Thoracic aorta (tissue), 2 donors: Measurements from ENCODE around the gene FOXO3. TPM values are rescaled to one million over a fixed set of nuclear protein-coding genes. Genes with fewer than 3 reads are reported as not detected.
A peak's percentile ranks its signal among the peaks of the same experiment; 100 is the strongest.
"Not testable (repeated sequence)": the region's sequence is repeated elsewhere in the genome, so short reads cannot be mapped to it uniquely, and the experiment has no call there.

Source experiments
- ATAC-seq: fragments of 150-250 bp; one replicate; pipeline ENCODE4 v1.8.0; 2017; ENCODE audit warnings: low read depth; ENCODE audit not compliant: insufficient number of reproducible peaks, low FRiP score
- DNase-seq: peaks from one replicate; pipeline ENCODE4 v3.0.0-alpha.2; 2020; ENCODE audit warnings: low spot score
- H3K27ac ChIP-seq, 2 donors: fragments of 200-600 bp; sonication (generic); 1 replicate in 1 of 2; 2 replicates in 1 of 2; pipeline ENCODE4 v1.5.1; 2016; ENCODE audit warnings: mild to moderate bottlenecking in 2 of 2, moderate library complexity in 2 of 2
- H3K27me3 ChIP-seq: fragments of 200-600 bp; sonication (generic); replicated peaks from 2 replicates; pipeline ENCODE4 v1.6.0; 2016; ENCODE audit warnings: mild to moderate bottlenecking; ENCODE audit not compliant: insufficient read depth
- H3K36me3 ChIP-seq: fragments of 200-600 bp; sonication (generic); one replicate; pipeline ENCODE4 v1.5.1; 2016
- H3K4me1 ChIP-seq, 2 donors: fragments of 200-600 bp; sonication (generic); 1 replicate in 1 of 2; 2 replicates in 1 of 2; pipeline versions ENCODE4 v1.5.1 to v1.6.0; 2016; ENCODE audit warnings: low read depth in 2 of 2, mild to moderate bottlenecking in 1 of 2; ENCODE audit not compliant: control insufficient read depth in 1 of 2
- H3K4me3 ChIP-seq: fragments of 200-600 bp; sonication (generic); 2 replicates; pipeline ENCODE4 v1.5.1; 2016; ENCODE audit warnings: mild to moderate bottlenecking
- H3K9me3 ChIP-seq: fragments of 200-600 bp; sonication (generic); 2 replicates; pipeline ENCODE4 v1.5.1; 2016
- CTCF ChIP-seq: fragments of 200-600 bp; sonication (generic); IDR thresholded peaks from one replicate; pipeline ENCODE4 v1.5.1; 2019; ENCODE audit warnings: antibody characterized with exemption
- total RNA-seq, 2 donors: library from RNA; depleted of rRNA; stranded (reverse); fragments of >200 nt; gene quantifications; one replicate each; pipeline versions ENCODE4 v1.1.0 to v1.2.3, GENCODE V29; 2016

The FOXO3 gene
- total RNA-seq, 2 donors from 2014 or later = 106 to 149 TPM

- no peak for ATAC-seq
- Histone ChIP-seq H3K36me3 (no peaks in the 10 kb centered on the region), H3K9me3 (no peaks in the 10 kb centered on the region), H3K4me3 (peak overlapping the region; percentile 27), H3K27me3 (no peaks in the 10 kb centered on the region), H3K4me1 (peaks cover 59 to 82% of the 10 kb centered on the region in 2 donors), H3K27ac (peak overlapping the region; percentile 90)
- DNase-seq = no peak
- TF ChIP-seq CTCF = no peak
Measured at GRCh38 chr6:108655806-108656651, 95.3 kb downstream of the FOXO3 start.

GRCh38 chr6:108656836-108657235 lies 96.1 kb downstream of the FOXO3 start:
- no peak for ATAC-seq
- Histone ChIP-seq H3K27ac (peak overlapping the region; percentile 90), H3K4me1 (peaks cover 60 to 81% of the 10 kb centered on the region in 2 donors)

GRCh38 chr6:108658174-108658573 lies 97.5 kb downstream of the FOXO3 start:
- peak overlapping the region; percentile 90 for H3K27ac ChIP-seq
- H3K4me1 ChIP-seq = peaks cover 62 to 81% of the 10 kb centered on the region in 2 donors
- no peak for DNase-seq
- no peaks in the 10 kb centered on the region for H3K27me3 ChIP-seq
- no peak for TF ChIP-seq CTCF
- no peaks in the 10 kb centered on the region for H3K36me3 ChIP-seq
- H3K4me3 ChIP-seq = no peak overlapping the region
- H3K9me3 ChIP-seq = no peaks in the 10 kb centered on the region
- ATAC-seq = no peak

More at GRCh38 chr6:108656836-108657235, 96.1 kb downstream of the FOXO3 start:
- Histone ChIP-seq H3K27me3 (no peaks in the 10 kb centered on the region), H3K4me3 (peak overlapping the region; percentile 27), H3K9me3 (no peaks in the 10 kb centered on the region), H3K36me3 (no peaks in the 10 kb centered on the region)
- TF ChIP-seq CTCF = no peak
- no peak for DNase-seq

GRCh38 chr6:108658785-108659184 lies 98.1 kb downstream of the FOXO3 start:
- H3K27me3 ChIP-seq, H3K36me3 ChIP-seq, H3K9me3 ChIP-seq, H3K27ac ChIP-seq, DNase-seq, ATAC-seq, H3K4me3 ChIP-seq: not testable (repeated sequence)
- peaks cover 56 to 75% of the 10 kb centered on the region in 2 donors for H3K4me1 ChIP-seq

- Histone ChIP-seq H3K4me3 (no peak overlapping the region), H3K27me3 (no peaks in the 10 kb centered on the region), H3K27ac (no peak overlapping the region), H3K4me1 (peaks cover 50 to 61% of the 10 kb centered on the region in 2 donors), H3K9me3 (no peaks in the 10 kb centered on the region), H3K36me3 (peaks cover 10% of the 10 kb centered on the region)
- ATAC-seq (no peak), DNase-seq (no peak)
- TF ChIP-seq CTCF = no peak
Measured at GRCh38 chr6:108660251-108660650, 99.5 kb downstream of the FOXO3 start.
